Measurements from ENCODE around the gene TLX2.

GRCh38 chr2:74556159-74556558, 41.9 kb downstream of the TLX2 start:
- TF ChIP-seq, protein P1, sequence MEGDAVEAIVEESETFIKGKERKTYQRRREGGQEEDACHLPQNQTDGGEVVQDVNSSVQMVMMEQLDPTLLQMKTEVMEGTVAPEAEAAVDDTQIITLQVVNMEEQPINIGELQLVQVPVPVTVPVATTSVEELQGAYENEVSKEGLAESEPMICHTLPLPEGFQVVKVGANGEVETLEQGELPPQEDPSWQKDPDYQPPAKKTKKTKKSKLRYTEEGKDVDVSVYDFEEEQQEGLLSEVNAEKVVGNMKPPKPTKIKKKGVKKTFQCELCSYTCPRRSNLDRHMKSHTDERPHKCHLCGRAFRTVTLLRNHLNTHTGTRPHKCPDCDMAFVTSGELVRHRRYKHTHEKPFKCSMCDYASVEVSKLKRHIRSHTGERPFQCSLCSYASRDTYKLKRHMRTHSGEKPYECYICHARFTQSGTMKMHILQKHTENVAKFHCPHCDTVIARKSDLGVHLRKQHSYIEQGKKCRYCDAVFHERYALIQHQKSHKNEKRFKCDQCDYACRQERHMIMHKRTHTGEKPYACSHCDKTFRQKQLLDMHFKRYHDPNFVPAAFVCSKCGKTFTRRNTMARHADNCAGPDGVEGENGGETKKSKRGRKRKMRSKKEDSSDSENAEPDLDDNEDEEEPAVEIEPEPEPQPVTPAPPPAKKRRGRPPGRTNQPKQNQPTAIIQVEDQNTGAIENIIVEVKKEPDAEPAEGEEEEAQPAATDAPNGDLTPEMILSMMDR (IDR thresholded peaks at IDR 0.05): no peak
- TF ChIP-seq POLR2A (IDR thresholded peaks at IDR 0.05) (no peak), EP300 (IDR thresholded peaks at IDR 0.05) (no peak), POLR2AphosphoS5 (IDR thresholded peaks at IDR 0.05) (no peak)
